Erythroblast (primary cell): ENCODE results near the gene KIAA0753.
"Not testable (repeated sequence)": the region's sequence is repeated elsewhere in the genome, so short reads cannot be mapped to it uniquely, and the experiment has no call there.

Experiments
- DNase-seq, 2 experiments: peaks; one replicate each; lab custom pipeline; 2025; lab: John Stamatoyannopoulos, UW
- GATA1 ChIP-seq: IDR thresholded peaks from 2 replicates; pipeline ENCODE4 v1.6.1; 2011; ENCODE audit warnings: low read depth, mild to moderate bottlenecking, control low read depth, low read length, moderate library complexity
- POLR2A ChIP-seq: IDR thresholded peaks from 2 replicates; pipeline ENCODE4 v1.6.1; 2011; ENCODE audit warnings: mild to moderate bottlenecking, low read length

Gene KIAA0753

GRCh38 chr17:6589266-6589946, 51.1 kb downstream of the KIAA0753 start:
- no peak for DNase-seq
- TF ChIP-seq GATA1 (no peak), POLR2A (no peak)

- TF ChIP-seq GATA1, result no peak
- TF ChIP-seq POLR2A, result no peak
- no peak for DNase-seq
Observed at GRCh38 chr17:6588165-6588564, 52.3 kb downstream of the KIAA0753 start.

- DNase-seq, result no peak
- TF ChIP-seq GATA1 (no peak), POLR2A (no peak)
Observed at GRCh38 chr17:6587310-6587709, 53.2 kb downstream of the KIAA0753 start.

GRCh38 chr17:6583411-6583810, 57.1 kb downstream of the KIAA0753 start:
- no peak for DNase-seq
- TF ChIP-seq GATA1, result no peak
- no peak for TF ChIP-seq POLR2A

- no peak for TF ChIP-seq GATA1
- no peak for TF ChIP-seq POLR2A
- DNase-seq, result no peak
Observed at GRCh38 chr17:6580625-6581024, 59.9 kb downstream of the KIAA0753 start.

GRCh38 chr17:6578491-6578890, 62.0 kb downstream of the KIAA0753 start:
- no peak for TF ChIP-seq GATA1
- TF ChIP-seq POLR2A, result no peak
- DNase-seq, result no peak

- no peak for TF ChIP-seq GATA1
- TF ChIP-seq POLR2A, result no peak
Observed at GRCh38 chr17:6577686-6578263, 62.7 kb downstream of the KIAA0753 start.

GRCh38 chr17:6576038-6576785, 64.3 kb downstream of the KIAA0753 start:
- no peak for DNase-seq
- no peak for TF ChIP-seq GATA1
- TF ChIP-seq POLR2A, result no peak

More at GRCh38 chr17:6577686-6578263, 62.7 kb downstream of the KIAA0753 start:
- no peak for DNase-seq

- DNase-seq, result no peak
- no peak for TF ChIP-seq POLR2A
- TF ChIP-seq GATA1, result no peak
Observed at GRCh38 chr17:6575596-6575988, 64.9 kb downstream of the KIAA0753 start.

GRCh38 chr17:6574687-6575595, 65.6 kb downstream of the KIAA0753 start:
- no peak for DNase-seq
- TF ChIP-seq POLR2A (no peak), GATA1 (no peak)

GRCh38 chr17:6573982-6574686, 66.4 kb downstream of the KIAA0753 start:
- TF ChIP-seq POLR2A (no peak), GATA1 (no peak)

GRCh38 chr17:6573495-6573894, 67.0 kb downstream of the KIAA0753 start:
- DNase-seq, result not testable (repeated sequence)

More at GRCh38 chr17:6573982-6574686, 66.4 kb downstream of the KIAA0753 start:
- no peak for DNase-seq

GRCh38 chr17:6572972-6573370, 67.5 kb downstream of the KIAA0753 start:
- TF ChIP-seq GATA1, result no peak
- TF ChIP-seq POLR2A, result no peak
- no peak for DNase-seq
